ENCODE results near the gene VRK3.
"Not testable (repeated sequence)": the region's sequence is repeated elsewhere in the genome, so short reads cannot be mapped to it uniquely, and the experiment has no call there.

Gene VRK3

GRCh38 chr19:49977881-49978280 is 47.3 kb downstream of the VRK3 start:
- Histone ChIP-seq H4K20me1 (0 out of 2 replicates have a peak, but pooled peaks cover 11% of the 10 kb centered on the region), H3K4me1 (no peaks in the 10 kb centered on the region), H3K36me3 (peaks cover 65% of the 10 kb centered on the region), H3K27ac (no peak overlapping the region), H3K4me2 (no peak overlapping the region), H3K4me3 (no peak overlapping the region), H3K27me3 (no peaks in the 10 kb centered on the region), H3K9me3 (no peaks in the 10 kb centered on the region), H3K9ac (no peak overlapping the region)
- no peak for TF ChIP-seq Cebpa-rat (IDR thresholded peaks at IDR 0.05)

- 0 out of 2 replicates have a peak, but pooled peaks cover 11% of the 10 kb centered on the region for H4K20me1 ChIP-seq
- H3K4me1 ChIP-seq: no peaks in the 10 kb centered on the region
- no peak overlapping the region for H3K4me2 ChIP-seq
- no peak overlapping the region for H3K9ac ChIP-seq
- no peaks in the 10 kb centered on the region for H3K9me3 ChIP-seq
- H3K27ac ChIP-seq: no peak overlapping the region
- no peak overlapping the region for H3K4me3 ChIP-seq
- no peak for TF ChIP-seq Cebpa-rat (IDR thresholded peaks at IDR 0.05)
- peaks cover 63% of the 10 kb centered on the region for H3K36me3 ChIP-seq
- H3K27me3 ChIP-seq: no peaks in the 10 kb centered on the region
Measured at GRCh38 chr19:49977076-49977475, 48.1 kb downstream of the VRK3 start.

GRCh38 chr19:49976496-49976895 is 48.7 kb downstream of the VRK3 start:
- Histone ChIP-seq H3K9me3 (no peaks in the 10 kb centered on the region), H3K4me1 (no peaks in the 10 kb centered on the region), H3K4me2 (no peak overlapping the region), H3K36me3 (peaks cover 57% of the 10 kb centered on the region), H3K4me3 (no peak overlapping the region), H3K27ac (no peak overlapping the region), H4K20me1 (0 out of 2 replicates have a peak, but pooled peaks cover 11% of the 10 kb centered on the region), H3K9ac (no peak overlapping the region), H3K27me3 (no peaks in the 10 kb centered on the region)
- no peak for TF ChIP-seq Cebpa-rat (IDR thresholded peaks at IDR 0.05)

- 0 out of 2 replicates have a peak, but pooled peaks cover 7% of the 10 kb centered on the region for H4K20me1 ChIP-seq
- no peaks in the 10 kb centered on the region for H3K27me3 ChIP-seq
- no peaks in the 10 kb centered on the region for H3K9me3 ChIP-seq
- no peak for TF ChIP-seq Cebpa-rat (IDR thresholded peaks at IDR 0.05)
- H3K9ac ChIP-seq: no peak overlapping the region
- no peak overlapping the region for H3K4me2 ChIP-seq
- H3K4me1 ChIP-seq: no peaks in the 10 kb centered on the region
- H3K36me3 ChIP-seq: peaks cover 49% of the 10 kb centered on the region
- no peak overlapping the region for H3K4me3 ChIP-seq
- no peak overlapping the region for H3K27ac ChIP-seq
Measured at GRCh38 chr19:49975051-49975450, 50.1 kb downstream of the VRK3 start.

- TF ChIP-seq Cebpa-rat (IDR thresholded peaks at IDR 0.05): no peak
- Histone ChIP-seq H3K4me2 (no peak overlapping the region), H4K20me1 (0 out of 2 replicates have a peak, but pooled peaks cover 7% of the 10 kb centered on the region), H3K4me1 (no peaks in the 10 kb centered on the region), H3K9ac (no peak overlapping the region), H3K9me3 (no peaks in the 10 kb centered on the region), H3K4me3 (no peak overlapping the region), H3K36me3 (peaks cover 42% of the 10 kb centered on the region), H3K27me3 (no peaks in the 10 kb centered on the region), H3K27ac (no peak overlapping the region)
Measured at GRCh38 chr19:49973987-49974386, 51.2 kb downstream of the VRK3 start.

- no peak overlapping the region for H3K27ac ChIP-seq
- H4K20me1 ChIP-seq: 0 out of 2 replicates have a peak, but pooled peaks cover 6% of the 10 kb centered on the region
- no peaks in the 10 kb centered on the region for H3K4me1 ChIP-seq
- TF ChIP-seq Cebpa-rat (IDR thresholded peaks at IDR 0.05): no peak
- no peaks in the 10 kb centered on the region for H3K27me3 ChIP-seq
- H3K4me2 ChIP-seq: no peak overlapping the region
- no peaks in the 10 kb centered on the region for H3K9me3 ChIP-seq
- H3K9ac ChIP-seq: no peak overlapping the region
- no peak overlapping the region for H3K4me3 ChIP-seq
- H3K36me3 ChIP-seq: peaks cover 31% of the 10 kb centered on the region
Measured at GRCh38 chr19:49972841-49973240, 52.3 kb downstream of the VRK3 start.

- Histone ChIP-seq H3K9ac (no peak overlapping the region), H3K4me2 (no peak overlapping the region), H3K27ac (no peak overlapping the region), H3K4me3 (no peak overlapping the region), H3K4me1 (peaks cover 5% of the 10 kb centered on the region), H3K27me3 (no peaks in the 10 kb centered on the region), H3K36me3 (peaks cover 22% of the 10 kb centered on the region), H3K9me3 (no peaks in the 10 kb centered on the region), H4K20me1 (no peaks in the 10 kb centered on the region)
- TF ChIP-seq Cebpa-rat (IDR thresholded peaks at IDR 0.05): no peak
Measured at GRCh38 chr19:49971991-49972411, 53.2 kb downstream of the VRK3 start.

- H3K36me3 ChIP-seq, H3K27ac ChIP-seq, H3K9ac ChIP-seq, H3K27me3 ChIP-seq, H3K4me2 ChIP-seq, H3K4me3 ChIP-seq, H4K20me1 ChIP-seq: not testable (repeated sequence)
- peaks cover 23% of the 10 kb centered on the region for H3K4me1 ChIP-seq
- peaks cover 18% of the 10 kb centered on the region for H3K9me3 ChIP-seq
Measured at GRCh38 chr19:49969355-49969754, 55.8 kb downstream of the VRK3 start.

DNA sequence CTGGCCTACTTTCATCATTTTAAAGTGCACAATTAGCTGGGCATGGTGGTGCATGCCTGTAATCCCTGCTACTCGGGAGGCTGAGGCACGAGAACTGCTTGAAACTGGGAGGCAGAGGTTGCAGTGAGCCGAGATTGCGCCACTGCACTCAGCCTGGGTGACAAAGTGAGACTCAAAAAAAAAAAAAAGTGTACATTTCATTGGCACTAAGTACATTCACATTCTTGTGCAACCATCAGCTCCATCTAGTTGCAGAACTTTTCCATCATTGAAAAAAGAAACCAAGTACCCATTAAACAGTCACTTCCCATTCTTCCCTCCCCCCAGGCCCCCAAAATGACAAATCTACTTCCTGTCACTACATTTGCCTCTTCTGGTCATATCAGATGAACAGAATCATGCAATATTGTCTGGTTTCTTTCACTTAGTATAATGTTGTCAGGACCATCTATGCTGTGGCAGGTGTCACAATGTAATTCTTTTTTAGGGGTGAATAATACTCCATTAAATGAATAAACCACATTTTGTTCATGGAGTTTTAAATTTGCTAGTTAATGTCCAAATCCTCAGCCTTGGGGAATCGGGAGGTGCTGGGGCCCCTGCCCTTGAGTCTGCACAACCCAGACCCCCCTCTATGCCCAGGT is 56.8 kb downstream of the VRK3 start:
- Histone ChIP-seq H3K9ac (no peak overlapping the region), H3K4me2 (no peak overlapping the region), H3K27me3 (no peaks in the 10 kb centered on the region), H3K36me3 (no peaks in the 10 kb centered on the region), H3K27ac (no peak overlapping the region), H3K9me3 (peaks cover 26% of the 10 kb centered on the region), H3K4me1 (peaks cover 23% of the 10 kb centered on the region), H4K20me1 (no peaks in the 10 kb centered on the region), H3K4me3 (no peak overlapping the region)
- no peak for TF ChIP-seq Cebpa-rat (IDR thresholded peaks at IDR 0.05)

GRCh38 chr19:49960980-49961379 is 64.2 kb downstream of the VRK3 start, which contains the start of gene SIGLEC11:
Gene SIGLEC11, minus strand, starts transcription at chr19:49961172. Its CDS starts 91 bp downstream, at chr19:49961081.
- H3K9me3 ChIP-seq: peaks cover 35% of the 10 kb centered on the region
- not testable (repeated sequence) for H3K9ac ChIP-seq, H3K4me3 ChIP-seq, H3K27ac ChIP-seq, H4K20me1 ChIP-seq, H3K27me3 ChIP-seq, H3K36me3 ChIP-seq, H3K4me2 ChIP-seq, H3K4me1 ChIP-seq

GRCh38 chr19:49959892-49960291 is 65.3 kb downstream of the VRK3 start:
- not testable (repeated sequence) for H4K20me1 ChIP-seq, H3K4me3 ChIP-seq, H3K36me3 ChIP-seq, H3K4me1 ChIP-seq, H3K27me3 ChIP-seq, H3K4me2 ChIP-seq, H3K27ac ChIP-seq, H3K9ac ChIP-seq
- H3K9me3 ChIP-seq: peaks cover 24% of the 10 kb centered on the region

DNA sequence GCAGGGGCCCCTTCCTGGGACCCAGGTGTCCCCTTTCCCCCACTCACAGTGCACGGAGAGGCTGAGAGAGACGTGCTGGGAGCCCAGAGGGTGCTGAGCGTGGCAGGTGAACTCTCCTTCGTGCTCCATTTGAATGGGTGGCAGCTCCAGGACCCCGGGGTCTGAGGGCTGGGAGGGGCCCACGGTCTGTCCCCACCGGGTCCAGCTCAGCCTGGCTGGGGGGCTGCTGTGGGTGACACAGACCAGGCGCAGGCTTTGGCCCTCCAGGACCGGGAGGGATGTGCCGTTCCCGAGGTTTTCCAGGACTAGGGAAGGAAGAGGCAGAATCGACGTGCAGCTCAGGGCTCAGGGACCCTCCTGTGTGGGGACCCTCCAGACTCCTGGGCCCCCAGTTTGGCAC is 66.6 kb downstream of the VRK3 start:
- H3K4me3 ChIP-seq, H3K9ac ChIP-seq, H3K4me2 ChIP-seq, H3K4me1 ChIP-seq, H3K27me3 ChIP-seq, H4K20me1 ChIP-seq, H3K36me3 ChIP-seq, H3K27ac ChIP-seq: not testable (repeated sequence)
- peaks cover 12% of the 10 kb centered on the region for H3K9me3 ChIP-seq

DNA sequence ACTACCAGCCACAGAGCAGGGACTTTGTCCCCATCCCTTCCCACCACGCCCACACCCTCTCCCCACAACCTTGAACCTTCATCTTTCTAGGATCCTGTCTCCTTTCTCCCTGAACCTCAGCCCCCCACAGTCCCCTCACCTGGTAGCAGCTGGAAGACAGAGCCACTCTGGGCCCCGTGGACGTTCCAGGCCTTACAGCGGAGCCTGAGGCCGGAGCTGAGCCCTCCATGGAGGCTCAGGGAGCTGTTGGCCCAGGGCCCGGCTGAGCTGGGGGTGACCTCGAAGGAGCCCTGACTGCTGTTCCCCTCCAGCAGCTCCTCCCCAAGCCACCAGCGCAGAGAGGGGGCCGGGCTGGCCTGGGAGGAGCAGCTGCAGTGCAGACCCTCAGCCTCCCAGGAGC is 67.0 kb downstream of the VRK3 start:
- not testable (repeated sequence) for H3K36me3 ChIP-seq, H3K27ac ChIP-seq, H3K9me3 ChIP-seq, H3K9ac ChIP-seq, H3K4me3 ChIP-seq, H3K4me2 ChIP-seq, H3K27me3 ChIP-seq, H4K20me1 ChIP-seq
- peaks cover 14% of the 10 kb centered on the region for H3K4me1 ChIP-seq
